HG03558 (cell line): ENCODE data around the gene PPP1R15B.

Experiments used
- ATAC-seq: cut with Tn5 transposase; IDR thresholded peaks from one replicate; pipeline ENCODE4 v1.9.1; 2021; ENCODE audit warnings: moderate number of reproducible peaks; ENCODE audit not compliant: unreplicated experiment; ENCODE audit errors: extremely low read depth

Gene PPP1R15B

GRCh38 chr1:204373911-204374310, 37.7 kb downstream of the PPP1R15B start:
- ATAC-seq, result no peak

GRCh38 chr1:204370176-204370575, 41.4 kb downstream of the PPP1R15B start:
- ATAC-seq, result no peak

GRCh38 chr1:204368996-204369726, 42.5 kb downstream of the PPP1R15B start:
- ATAC-seq, result no peak

GRCh38 chr1:204367956-204368355, 43.7 kb downstream of the PPP1R15B start:
- no peak for ATAC-seq

- ATAC-seq, result no peak
These were observed 44.3 kb downstream of the PPP1R15B start for GRCh38 chr1:204367193-204367858.

- ATAC-seq, result no peak
These were observed 44.9 kb downstream of the PPP1R15B start for GRCh38 chr1:204366759-204367158.

GRCh38 chr1:204363335-204364114, 48.1 kb downstream of the PPP1R15B start:
- no peak for ATAC-seq

GRCh38 chr1:204362984-204363334, 48.7 kb downstream of the PPP1R15B start:
- ATAC-seq, result no peak

GRCh38 chr1:204361781-204362180, 49.8 kb downstream of the PPP1R15B start:
- no peak for ATAC-seq

- ATAC-seq, result no peak
These were observed 50.3 kb downstream of the PPP1R15B start for GRCh38 chr1:204361341-204361771.

- no peak for ATAC-seq
These were observed 51.3 kb downstream of the PPP1R15B start for GRCh38 chr1:204360314-204360713.

GRCh38 chr1:204359474-204360255, 52.0 kb downstream of the PPP1R15B start, which contains the start of gene PLEKHA6:
PLEKHA6 (minus strand) TSS chr1:204359929; CDS start chr1:204273727, 86,202 bp downstream.
- no peak for ATAC-seq

- ATAC-seq, result no peak
These were observed 52.5 kb downstream of the PPP1R15B start for GRCh38 chr1:204359131-204359473.

- no peak for ATAC-seq
These were observed 53.0 kb downstream of the PPP1R15B start for GRCh38 chr1:204358605-204359004.

- no peak for ATAC-seq
These were observed 53.8 kb downstream of the PPP1R15B start for GRCh38 chr1:204357551-204358490.

- no peak for ATAC-seq
These were observed 54.6 kb downstream of the PPP1R15B start for GRCh38 chr1:204356997-204357396.

- no peak for ATAC-seq
These were observed 55.7 kb downstream of the PPP1R15B start for GRCh38 chr1:204355913-204356312.

GRCh38 chr1:204354579-204354978, 57.0 kb downstream of the PPP1R15B start:
- no peak for ATAC-seq
